Stimulated activated CD8-positive, alpha-beta memory T cell treated with anti-CD3 and anti-CD28 coated beads, Interleukin-15, amount 100 ng/mL, for 48 hours (primary cell): ENCODE data around the gene DYNC1I1.

Experiments used
- DNase-seq, 2 donors: peaks; one replicate each; pipeline ENCODE4 v3.0.0-alpha.2; 2020; ENCODE audit warnings: low read depth in 2 of 2

Gene DYNC1I1

DNA sequence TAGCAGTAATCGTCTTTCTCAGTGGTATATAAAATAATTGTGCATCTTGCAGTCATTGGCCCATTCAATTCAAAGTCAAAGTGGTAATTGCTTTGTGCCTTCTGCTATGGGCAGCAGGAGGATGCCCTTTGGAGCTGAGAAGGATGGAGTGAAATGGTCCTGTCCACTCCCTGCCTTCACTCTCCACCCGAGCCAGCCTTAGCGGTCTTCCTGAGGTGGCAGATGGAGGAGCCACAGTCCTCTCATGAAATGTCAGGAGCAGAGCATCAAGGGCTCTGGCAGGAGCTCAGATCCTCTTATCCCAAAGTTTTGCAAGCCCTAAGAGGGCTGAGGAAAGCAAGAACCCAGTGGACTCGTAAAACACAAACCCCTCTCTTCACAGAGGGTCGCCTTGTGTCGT, 199.4 kb downstream of the DYNC1I1 start:
- DNase-seq: no peak

DNA sequence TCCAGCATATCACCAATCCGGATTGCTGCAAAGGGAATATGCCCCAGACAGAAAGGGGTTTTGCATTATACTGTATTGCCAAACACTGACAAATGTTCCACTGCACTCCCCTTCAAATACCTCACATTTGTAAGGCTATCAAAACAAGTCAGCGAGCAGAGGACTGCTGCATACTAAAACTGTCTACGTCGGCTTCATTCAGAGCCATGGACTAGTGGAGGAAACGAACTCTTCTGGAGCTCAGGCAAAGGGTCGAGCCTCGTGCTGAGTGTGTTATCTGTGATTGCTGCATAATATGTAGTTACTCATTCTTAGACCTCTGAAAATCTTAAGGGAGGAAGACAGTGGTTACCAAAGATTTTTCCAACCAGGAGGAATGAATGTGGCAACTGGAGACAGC, 200.2 kb downstream of the DYNC1I1 start:
- DNase-seq: no peak

- no peak for DNase-seq
Measured at GRCh38 chr7:95974108-95974507, 201.8 kb downstream of the DYNC1I1 start.

- DNase-seq: no peak
Measured at GRCh38 chr7:95976369-95977060, 204.2 kb downstream of the DYNC1I1 start.

GRCh38 chr7:95977994-95978393, 205.6 kb downstream of the DYNC1I1 start:
- DNase-seq: no peak

GRCh38 chr7:95980167-95980566, 207.8 kb downstream of the DYNC1I1 start:
- no peak for DNase-seq

GRCh38 chr7:95980706-95981105, 208.4 kb downstream of the DYNC1I1 start:
- no peak for DNase-seq

DNA sequence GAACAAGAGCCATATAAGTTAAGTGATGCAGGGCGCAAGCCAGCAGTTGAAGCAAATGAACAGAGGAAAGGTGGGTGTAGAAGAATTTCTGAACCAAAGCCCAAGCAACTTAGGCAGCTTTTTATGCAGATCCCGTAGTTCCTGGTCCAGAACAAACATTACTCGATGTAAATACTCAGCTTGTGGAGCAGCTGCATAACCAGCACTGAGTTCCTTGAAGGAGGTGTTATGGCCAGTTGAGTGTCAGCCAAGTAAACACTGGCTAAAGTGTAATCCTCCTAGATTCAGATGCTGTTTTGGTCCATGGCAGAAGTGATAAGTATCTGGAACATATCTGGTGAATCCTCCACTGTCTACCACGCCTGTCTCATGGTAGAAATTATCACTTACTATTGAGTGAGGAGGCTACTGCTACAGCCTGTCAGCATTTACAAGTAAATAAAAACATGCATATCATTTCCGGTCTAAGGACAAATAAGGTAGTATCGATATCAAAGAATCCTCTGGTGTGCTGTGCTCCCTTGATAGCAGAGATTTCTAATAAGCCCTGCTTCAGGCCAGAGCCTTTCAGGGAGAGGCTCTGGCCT, 213.9 kb downstream of the DYNC1I1 start:
- no peak for DNase-seq

DNA sequence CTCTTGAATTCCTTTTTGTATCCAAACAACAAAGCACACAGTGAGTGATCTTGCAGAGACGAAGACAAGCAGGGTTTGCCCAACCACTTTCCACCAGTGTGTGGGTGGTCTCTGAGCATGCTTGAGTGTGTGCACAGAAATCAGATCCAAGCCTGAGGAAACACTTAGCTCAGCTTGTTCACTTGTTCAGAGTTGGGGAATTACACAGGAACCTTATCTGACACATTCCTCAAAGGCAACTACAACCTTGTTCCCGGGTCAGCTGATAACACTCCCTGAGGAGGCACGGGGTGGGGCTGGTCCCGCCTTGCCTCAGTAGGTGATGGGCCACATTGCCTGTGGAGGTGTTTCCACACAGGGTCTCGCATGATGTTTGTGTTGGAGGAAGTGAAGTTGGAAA, 216.9 kb downstream of the DYNC1I1 start:
- no peak for DNase-seq

DNA sequence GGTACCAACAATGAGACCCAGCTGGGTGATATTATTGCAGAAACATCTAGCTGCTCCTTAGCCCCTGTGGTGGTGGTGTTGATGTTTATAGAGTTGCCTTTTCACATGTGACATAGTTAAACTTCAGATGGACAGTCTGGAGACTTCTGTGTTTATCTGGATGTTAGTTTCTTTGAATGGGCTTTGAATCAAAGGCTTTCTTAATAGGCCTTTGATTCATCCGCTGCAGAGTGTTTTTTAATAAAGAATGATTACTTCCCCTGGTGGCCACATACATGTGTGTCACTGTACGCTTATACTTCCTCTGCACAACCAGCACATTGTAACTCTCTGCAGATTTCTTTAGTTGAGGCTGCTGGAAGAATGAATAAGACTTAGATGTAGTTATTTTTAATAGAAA, 221.0 kb downstream of the DYNC1I1 start:
- no peak for DNase-seq

- no peak for DNase-seq
Measured at GRCh38 chr7:95996174-95996573, 223.8 kb downstream of the DYNC1I1 start.

DNA sequence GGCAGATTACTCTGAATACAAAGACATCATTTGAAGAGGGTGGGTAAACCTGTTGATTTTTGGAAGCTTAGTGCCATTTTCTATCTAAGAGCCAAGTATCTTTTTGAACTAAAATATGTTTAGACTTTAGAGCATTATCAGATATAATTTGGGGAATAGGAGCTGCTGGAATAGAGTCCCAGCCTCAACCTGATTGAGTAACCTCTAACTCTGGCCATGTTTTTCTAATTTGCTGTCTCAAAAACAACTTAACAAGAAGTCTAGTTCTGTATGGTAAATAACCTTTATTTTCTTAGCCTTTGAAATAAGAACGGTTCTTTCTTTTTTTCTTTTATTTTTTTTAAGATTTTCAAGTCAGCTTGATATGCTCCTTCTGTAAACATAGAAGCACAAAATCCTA, 224.5 kb downstream of the DYNC1I1 start:
- DNase-seq: no peak

GRCh38 chr7:95997632-95998031, 225.3 kb downstream of the DYNC1I1 start:
- no peak for DNase-seq

DNA sequence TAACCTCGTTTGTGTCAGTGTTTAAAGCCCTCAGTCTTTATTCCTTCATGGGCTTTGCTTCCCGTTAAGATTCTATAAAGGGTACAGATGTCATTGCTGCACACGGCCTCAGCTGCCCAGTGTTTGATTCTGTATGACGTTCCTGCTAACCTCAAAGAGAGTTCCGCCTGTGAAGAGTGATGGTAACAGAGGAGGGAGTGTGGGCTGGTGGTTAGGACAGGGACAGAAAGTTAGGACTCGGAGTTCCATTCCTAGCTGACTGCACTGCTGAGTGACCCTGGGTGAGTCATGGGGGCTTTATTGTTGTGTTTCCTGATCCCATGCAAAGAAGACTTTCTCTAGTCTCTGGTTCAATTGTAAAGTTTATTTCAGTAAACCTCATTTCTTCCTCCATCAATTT, 227.1 kb downstream of the DYNC1I1 start:
- no peak for DNase-seq

GRCh38 chr7:96004578-96004977, 232.2 kb downstream of the DYNC1I1 start:
- no peak for DNase-seq

DNA sequence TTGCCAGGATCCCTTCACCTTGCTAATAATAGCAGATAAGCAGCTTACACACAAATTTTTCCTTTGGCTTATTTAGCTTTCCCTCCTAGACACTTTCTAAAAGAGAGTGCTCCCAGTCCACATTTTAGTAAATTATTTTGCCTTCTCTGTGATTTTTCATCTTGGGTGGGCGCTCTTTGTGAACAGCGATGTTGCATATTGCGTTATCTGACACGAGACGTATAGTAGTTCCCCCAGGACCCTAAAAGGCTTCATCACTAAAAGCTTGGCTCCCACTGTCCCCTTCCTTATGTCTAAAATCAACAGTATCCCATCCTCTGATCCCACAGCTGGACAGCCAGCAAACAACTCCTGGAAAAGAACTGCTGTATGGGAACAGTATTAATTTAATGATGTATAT, 232.9 kb downstream of the DYNC1I1 start:
- no peak for DNase-seq

DNA sequence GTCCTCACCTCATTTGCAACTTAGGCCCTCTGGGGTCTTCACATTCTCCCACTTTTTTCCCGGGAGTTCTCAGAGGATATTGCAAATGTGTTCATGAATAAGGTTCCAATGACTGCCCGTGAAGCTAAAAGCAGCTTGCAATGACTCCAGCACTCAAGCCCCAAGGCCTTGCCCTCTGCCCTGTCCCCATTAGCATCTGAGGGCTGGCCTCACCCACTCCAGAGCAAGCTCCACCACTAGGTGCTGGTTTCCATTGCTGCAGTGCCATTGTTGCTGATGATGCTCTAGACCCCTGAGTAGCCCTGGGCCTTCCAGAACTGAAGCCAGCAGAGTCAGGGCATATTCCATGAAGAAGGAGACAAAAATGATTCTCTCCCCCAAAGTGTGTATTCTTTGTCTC, 236.8 kb downstream of the DYNC1I1 start:
- DNase-seq: no peak

DNA sequence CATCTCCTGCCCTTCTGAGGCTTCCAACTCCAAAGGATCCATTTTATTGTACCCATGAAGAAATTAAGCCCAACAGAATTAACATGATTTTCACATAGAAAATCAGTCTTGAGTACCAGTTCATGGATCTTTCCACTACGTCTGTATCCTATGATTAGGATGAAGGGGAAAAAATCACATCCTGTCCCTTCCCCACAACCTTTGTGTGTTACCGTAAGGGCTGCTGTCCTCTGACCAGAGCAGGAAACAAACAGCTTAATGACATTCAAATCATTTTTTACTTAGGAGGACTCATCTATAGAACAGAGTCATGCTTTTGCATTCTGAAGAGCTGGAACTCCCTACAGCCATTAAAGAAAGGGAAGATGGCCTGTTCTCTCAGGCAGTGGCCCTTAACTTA, 241.5 kb downstream of the DYNC1I1 start:
- DNase-seq: no peak

DNA sequence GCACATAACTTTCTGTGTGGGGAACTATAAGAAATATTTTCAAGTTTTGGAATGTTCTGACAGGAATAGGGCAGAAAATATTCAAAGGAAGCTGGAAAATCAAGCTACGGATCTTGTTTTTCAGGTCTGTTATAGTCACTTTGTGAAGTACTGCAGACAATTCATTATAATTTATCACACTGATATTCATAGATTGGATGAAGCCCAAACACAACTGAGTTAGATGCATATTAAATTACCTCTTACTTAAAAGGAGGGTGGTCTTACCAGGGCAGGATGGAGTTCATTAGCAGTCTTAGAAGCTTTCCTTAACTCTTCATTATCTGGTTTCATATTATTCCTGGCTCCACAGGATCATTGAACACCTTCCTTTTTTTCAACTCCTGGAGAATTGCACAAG, 242.3 kb downstream of the DYNC1I1 start:
- no peak for DNase-seq

GRCh38 chr7:96016056-96016586, 243.8 kb downstream of the DYNC1I1 start:
- no peak for DNase-seq

- DNase-seq: no peak
Measured at GRCh38 chr7:96016735-96017134, 244.4 kb downstream of the DYNC1I1 start.

DNA sequence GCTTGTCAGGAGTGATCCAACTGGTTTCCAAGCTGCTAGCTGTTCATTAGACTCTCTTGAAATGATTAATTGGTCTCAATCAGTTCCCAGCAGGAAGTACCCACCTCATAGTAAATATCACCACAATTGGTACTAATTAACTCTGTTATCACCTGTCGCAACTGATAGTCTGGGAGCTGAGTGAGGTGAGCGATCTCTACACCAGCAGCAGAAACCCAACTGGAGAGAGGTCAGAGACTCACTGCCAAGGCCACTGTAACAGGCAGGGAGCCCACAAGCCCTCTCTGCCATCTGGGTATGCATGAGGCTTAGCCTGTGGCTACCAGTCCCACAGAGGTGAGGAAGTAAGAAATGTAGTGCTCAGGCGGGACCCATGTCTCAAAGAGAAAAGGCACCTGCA, 245.5 kb downstream of the DYNC1I1 start:
- no peak for DNase-seq

GRCh38 chr7:96021568-96021967, 249.2 kb downstream of the DYNC1I1 start:
- DNase-seq: no peak

- no peak for DNase-seq
Measured at GRCh38 chr7:96023387-96023786, 251.0 kb downstream of the DYNC1I1 start.
